ENCODE data around the gene KYNU. TPM values are rescaled to one million over a fixed set of nuclear protein-coding genes. Genes with fewer than 3 reads are reported as not detected.
"Not testable (repeated sequence)": the region's sequence is repeated elsewhere in the genome, so short reads cannot be mapped to it uniquely, and the experiment has no call there.

The KYNU gene
- total RNA-seq, 1 donor from 2014 or later = 0.53 TPM

DNA sequence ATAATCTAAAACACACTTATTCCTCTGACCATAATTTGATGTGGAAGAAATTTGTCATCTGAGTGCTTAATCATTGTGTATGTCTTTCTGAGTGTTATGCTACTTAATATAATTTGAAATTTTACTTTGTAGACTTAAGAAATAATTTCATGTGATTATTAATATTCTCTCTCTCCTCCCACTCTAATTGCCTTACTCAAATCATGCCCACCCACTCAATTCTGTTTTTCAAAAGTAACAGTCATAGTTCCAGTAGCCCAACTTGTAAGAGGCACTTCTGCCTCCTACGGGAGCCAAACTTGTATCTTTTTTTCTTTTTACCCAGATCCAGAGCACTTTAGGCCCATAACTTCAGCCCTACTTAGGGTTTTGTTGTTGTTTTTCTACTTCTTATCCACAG is 18.5 kb upstream of the KYNU start:
- no peaks in the 10 kb centered on the region for H3K9me3 Mint-ChIP-seq
- DNase-seq (ENCODE audit: extremely low spot score, unreplicated experiment) = no peak
- H3K27me3 Mint-ChIP-seq = peaks cover 8% of the 10 kb centered on the region
- H3K4me1 Mint-ChIP-seq (ENCODE audit: unreplicated experiment) = no peaks in the 10 kb centered on the region
- H3K36me3 Mint-ChIP-seq = no peaks in the 10 kb centered on the region
- TF ChIP-seq, protein P1, sequence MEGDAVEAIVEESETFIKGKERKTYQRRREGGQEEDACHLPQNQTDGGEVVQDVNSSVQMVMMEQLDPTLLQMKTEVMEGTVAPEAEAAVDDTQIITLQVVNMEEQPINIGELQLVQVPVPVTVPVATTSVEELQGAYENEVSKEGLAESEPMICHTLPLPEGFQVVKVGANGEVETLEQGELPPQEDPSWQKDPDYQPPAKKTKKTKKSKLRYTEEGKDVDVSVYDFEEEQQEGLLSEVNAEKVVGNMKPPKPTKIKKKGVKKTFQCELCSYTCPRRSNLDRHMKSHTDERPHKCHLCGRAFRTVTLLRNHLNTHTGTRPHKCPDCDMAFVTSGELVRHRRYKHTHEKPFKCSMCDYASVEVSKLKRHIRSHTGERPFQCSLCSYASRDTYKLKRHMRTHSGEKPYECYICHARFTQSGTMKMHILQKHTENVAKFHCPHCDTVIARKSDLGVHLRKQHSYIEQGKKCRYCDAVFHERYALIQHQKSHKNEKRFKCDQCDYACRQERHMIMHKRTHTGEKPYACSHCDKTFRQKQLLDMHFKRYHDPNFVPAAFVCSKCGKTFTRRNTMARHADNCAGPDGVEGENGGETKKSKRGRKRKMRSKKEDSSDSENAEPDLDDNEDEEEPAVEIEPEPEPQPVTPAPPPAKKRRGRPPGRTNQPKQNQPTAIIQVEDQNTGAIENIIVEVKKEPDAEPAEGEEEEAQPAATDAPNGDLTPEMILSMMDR (conservative IDR thresholded peaks at IDR 0.05) = no peak
- H3K4me3 Mint-ChIP-seq = no peak overlapping the region
- H3K27ac Mint-ChIP-seq = no peak overlapping the region

DNA sequence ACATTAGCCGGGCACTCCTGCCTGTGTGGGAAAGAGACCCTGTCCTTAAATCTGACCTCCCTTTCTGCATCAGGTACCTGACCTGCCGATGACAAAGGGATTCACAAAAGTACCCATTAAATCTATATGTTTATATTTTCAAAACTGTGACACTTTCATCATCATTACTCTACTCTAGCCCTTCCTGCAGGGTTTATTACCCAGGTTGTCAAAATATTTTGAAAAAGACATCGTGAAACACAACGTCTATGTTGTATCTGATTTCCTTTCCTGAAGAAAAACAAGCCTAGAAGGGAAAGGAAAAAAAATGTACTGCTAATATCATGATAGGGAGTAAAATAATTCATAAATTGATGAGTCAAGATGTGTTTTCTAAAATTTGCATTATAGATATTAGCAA is 15.2 kb upstream of the KYNU start:
- DNase-seq (ENCODE audit: extremely low spot score, unreplicated experiment) = no peak
- H3K4me3 Mint-ChIP-seq = no peak overlapping the region
- no peak overlapping the region for H3K27ac Mint-ChIP-seq
- H3K4me1 Mint-ChIP-seq (ENCODE audit: unreplicated experiment) = no peaks in the 10 kb centered on the region
- H3K9me3 Mint-ChIP-seq = no peaks in the 10 kb centered on the region
- TF ChIP-seq, protein P1 (conservative IDR thresholded peaks at IDR 0.05) = no peak
- H3K36me3 Mint-ChIP-seq = no peaks in the 10 kb centered on the region
- no peaks in the 10 kb centered on the region for H3K27me3 Mint-ChIP-seq

DNA sequence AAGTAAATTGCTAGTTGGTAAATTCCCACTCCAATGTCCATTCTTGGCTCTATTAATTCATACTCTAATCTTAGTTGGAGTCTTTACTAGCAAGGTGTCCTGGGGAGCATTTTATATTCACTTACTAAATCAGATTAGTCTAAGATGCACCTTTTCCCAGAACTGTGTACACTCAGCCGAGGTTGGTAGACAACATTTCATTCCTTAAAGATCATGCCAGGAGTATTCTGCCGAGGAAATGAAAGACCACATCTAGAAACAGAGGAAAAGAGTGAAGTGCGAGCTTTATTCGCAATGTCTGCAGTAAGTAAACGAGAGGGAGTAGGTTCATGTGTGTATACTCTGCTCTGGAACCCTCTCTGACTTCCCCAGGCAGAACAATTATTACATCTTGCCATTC is 14.6 kb upstream of the KYNU start:
- no peaks in the 10 kb centered on the region for H3K36me3 Mint-ChIP-seq
- no peaks in the 10 kb centered on the region for H3K4me1 Mint-ChIP-seq (ENCODE audit: unreplicated experiment)
- DNase-seq (ENCODE audit: extremely low spot score, unreplicated experiment) = no peak
- TF ChIP-seq, protein P1 (conservative IDR thresholded peaks at IDR 0.05) = no peak
- H3K9me3 Mint-ChIP-seq = no peaks in the 10 kb centered on the region
- no peaks in the 10 kb centered on the region for H3K27me3 Mint-ChIP-seq
- no peak overlapping the region for H3K27ac Mint-ChIP-seq
- no peak overlapping the region for H3K4me3 Mint-ChIP-seq

DNA sequence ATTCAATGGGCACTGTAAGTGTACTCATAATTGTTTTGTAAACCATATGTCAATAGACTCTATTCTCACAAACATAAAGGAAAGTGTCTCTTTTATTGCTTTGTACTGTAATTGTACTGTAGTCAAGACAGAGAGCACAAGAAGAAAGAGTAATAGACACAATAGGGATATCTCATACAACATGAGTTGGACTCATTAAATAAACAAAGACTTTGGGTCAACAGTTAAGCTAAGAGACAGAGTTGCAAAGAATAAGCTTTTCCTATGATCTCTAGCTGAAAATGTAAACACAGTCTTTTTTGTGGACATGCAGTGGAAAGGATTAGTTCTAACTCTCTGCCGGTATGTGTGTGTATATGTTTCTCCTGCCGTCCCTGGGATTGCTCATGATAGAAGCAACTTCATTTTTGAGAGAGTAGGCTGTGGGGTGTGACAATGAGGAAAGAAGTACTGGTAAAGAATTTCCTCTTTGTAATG is 13.9 kb upstream of the KYNU start:
- Mint-ChIP-seq H3K4me1 (ENCODE audit: unreplicated experiment) (no peaks in the 10 kb centered on the region), H3K9me3 (no peaks in the 10 kb centered on the region), H3K27ac (no peak overlapping the region), H3K4me3 (no peak overlapping the region), H3K27me3 (no peaks in the 10 kb centered on the region), H3K36me3 (no peaks in the 10 kb centered on the region)
- no peak for DNase-seq (ENCODE audit: extremely low spot score, unreplicated experiment)
- TF ChIP-seq, protein P1 (conservative IDR thresholded peaks at IDR 0.05) = no peak

DNA sequence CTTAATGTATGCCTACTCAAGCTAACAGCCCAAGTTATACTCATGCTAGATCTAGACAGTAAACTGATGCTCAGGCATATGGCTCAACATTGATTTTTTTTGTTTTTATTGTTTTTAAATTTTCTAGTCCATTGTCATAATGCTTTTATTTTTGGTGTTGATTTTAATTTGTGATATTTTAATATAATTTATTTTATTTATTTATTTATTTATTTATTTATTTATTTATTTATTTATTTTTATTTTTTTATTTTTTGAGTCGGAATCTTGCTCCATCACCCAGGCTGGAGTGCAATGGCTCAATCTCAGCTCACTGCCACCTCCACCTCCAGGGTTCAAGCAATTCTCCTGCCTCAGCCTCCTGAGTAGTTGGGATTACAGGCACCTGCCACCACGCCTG is 12.9 kb upstream of the KYNU start:
- H3K27me3 Mint-ChIP-seq; DNase-seq (ENCODE audit: extremely low spot score, unreplicated experiment); H3K9me3 Mint-ChIP-seq; H3K4me1 Mint-ChIP-seq (ENCODE audit: unreplicated experiment); H3K36me3 Mint-ChIP-seq; H3K4me3 Mint-ChIP-seq; H3K27ac Mint-ChIP-seq: not testable (repeated sequence)

DNA sequence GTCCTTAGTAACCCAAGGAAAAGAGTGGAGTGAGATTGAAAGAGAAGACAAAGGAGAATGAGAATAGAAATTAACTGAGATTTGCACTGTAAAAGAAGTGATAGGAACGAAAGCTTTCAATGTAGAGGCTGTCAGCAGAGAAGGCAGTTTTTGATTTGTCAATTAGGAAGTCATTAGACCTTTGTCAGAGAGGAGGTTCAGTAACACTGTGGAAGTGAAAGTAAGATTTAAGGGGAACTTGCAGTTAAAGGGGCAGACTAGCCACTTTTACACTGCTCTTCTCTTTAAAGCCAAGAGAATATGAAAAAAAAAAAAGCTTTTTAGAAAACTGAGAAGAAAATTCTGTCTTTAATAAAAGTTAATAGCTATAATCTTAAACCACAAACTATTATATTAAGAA is 11.5 kb upstream of the KYNU start:
- Mint-ChIP-seq H3K36me3 (no peaks in the 10 kb centered on the region), H3K9me3 (no peaks in the 10 kb centered on the region), H3K27ac (peak overlapping the region; percentile 1), H3K4me3 (no peak overlapping the region), H3K4me1 (ENCODE audit: unreplicated experiment) (no peaks in the 10 kb centered on the region), H3K27me3 (no peaks in the 10 kb centered on the region)
- TF ChIP-seq, protein P1 (conservative IDR thresholded peaks at IDR 0.05) = no peak
- DNase-seq (ENCODE audit: extremely low spot score, unreplicated experiment) = no peak
